Thoracic aorta (tissue), 2 donors: ENCODE data around the gene CCDC7. TPM values are rescaled to one million over a fixed set of nuclear protein-coding genes. Genes with fewer than 3 reads are reported as not detected.

Source experiments
- ATAC-seq: fragments of 150-250 bp; one replicate; pipeline ENCODE4 v1.8.0; 2017; ENCODE audit warnings: low read depth; ENCODE audit not compliant: insufficient number of reproducible peaks, low FRiP score
- DNase-seq: peaks from one replicate; pipeline ENCODE4 v3.0.0-alpha.2; 2020; ENCODE audit warnings: low spot score
- H3K27ac ChIP-seq, 2 donors: fragments of 200-600 bp; sonication (generic); 1 replicate in 1 of 2; 2 replicates in 1 of 2; pipeline ENCODE4 v1.5.1; 2016; ENCODE audit warnings: mild to moderate bottlenecking in 2 of 2, moderate library complexity in 2 of 2
- H3K27me3 ChIP-seq: fragments of 200-600 bp; sonication (generic); replicated peaks from 2 replicates; pipeline ENCODE4 v1.6.0; 2016; ENCODE audit warnings: mild to moderate bottlenecking; ENCODE audit not compliant: insufficient read depth
- H3K36me3 ChIP-seq: fragments of 200-600 bp; sonication (generic); one replicate; pipeline ENCODE4 v1.5.1; 2016
- H3K4me1 ChIP-seq, 2 donors: fragments of 200-600 bp; sonication (generic); 1 replicate in 1 of 2; 2 replicates in 1 of 2; pipeline versions ENCODE4 v1.5.1 to v1.6.0; 2016; ENCODE audit warnings: low read depth in 2 of 2, mild to moderate bottlenecking in 1 of 2; ENCODE audit not compliant: control insufficient read depth in 1 of 2
- H3K4me3 ChIP-seq: fragments of 200-600 bp; sonication (generic); 2 replicates; pipeline ENCODE4 v1.5.1; 2016; ENCODE audit warnings: mild to moderate bottlenecking
- H3K9me3 ChIP-seq: fragments of 200-600 bp; sonication (generic); 2 replicates; pipeline ENCODE4 v1.5.1; 2016
- total RNA-seq, 2 donors: library from RNA; depleted of rRNA; stranded (reverse); fragments of >200 nt; gene quantifications; one replicate each; pipeline versions ENCODE4 v1.1.0 to v1.2.3, GENCODE V29; 2016
- TF ChIP-seq, protein P1 (sequence below): fragments of 200-600 bp; sonication (generic); IDR thresholded peaks from one replicate; pipeline ENCODE4 v1.5.1; 2019; ENCODE audit warnings: antibody characterized with exemption

CCDC7 gene
- total RNA-seq, 2 donors from 2014 or later = 35.6 to 70.8 TPM

DNA sequence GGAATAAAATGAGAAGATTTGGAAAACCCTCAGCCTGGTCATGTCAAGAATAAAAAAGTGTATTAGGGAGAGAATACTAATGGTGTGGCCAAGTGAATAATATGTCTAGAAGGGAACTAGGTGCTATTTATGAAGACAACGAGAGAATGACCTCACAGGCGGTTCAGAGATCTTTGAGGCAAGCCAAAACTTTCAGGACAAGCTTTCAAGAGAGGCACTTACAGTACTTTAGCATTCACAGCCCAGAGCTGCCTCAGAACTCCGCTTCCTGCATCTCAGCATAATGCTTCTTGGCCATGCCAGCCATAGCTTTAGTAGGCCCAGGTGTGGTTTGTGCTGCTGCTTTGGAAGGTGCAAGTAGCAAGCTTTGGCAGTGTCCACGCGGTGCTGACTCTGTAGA lies 37.2 kb upstream of the CCDC7 start:
- Histone ChIP-seq H3K27me3 (no peaks in the 10 kb centered on the region), H3K27ac (no peak overlapping the region), H3K4me3 (no peak overlapping the region), H3K9me3 (no peaks in the 10 kb centered on the region), H3K4me1 (peaks cover 11 to 17% of the 10 kb centered on the region in 2 donors), H3K36me3 (no peaks in the 10 kb centered on the region)
- ATAC-seq = no peak
- TF ChIP-seq, protein P1, sequence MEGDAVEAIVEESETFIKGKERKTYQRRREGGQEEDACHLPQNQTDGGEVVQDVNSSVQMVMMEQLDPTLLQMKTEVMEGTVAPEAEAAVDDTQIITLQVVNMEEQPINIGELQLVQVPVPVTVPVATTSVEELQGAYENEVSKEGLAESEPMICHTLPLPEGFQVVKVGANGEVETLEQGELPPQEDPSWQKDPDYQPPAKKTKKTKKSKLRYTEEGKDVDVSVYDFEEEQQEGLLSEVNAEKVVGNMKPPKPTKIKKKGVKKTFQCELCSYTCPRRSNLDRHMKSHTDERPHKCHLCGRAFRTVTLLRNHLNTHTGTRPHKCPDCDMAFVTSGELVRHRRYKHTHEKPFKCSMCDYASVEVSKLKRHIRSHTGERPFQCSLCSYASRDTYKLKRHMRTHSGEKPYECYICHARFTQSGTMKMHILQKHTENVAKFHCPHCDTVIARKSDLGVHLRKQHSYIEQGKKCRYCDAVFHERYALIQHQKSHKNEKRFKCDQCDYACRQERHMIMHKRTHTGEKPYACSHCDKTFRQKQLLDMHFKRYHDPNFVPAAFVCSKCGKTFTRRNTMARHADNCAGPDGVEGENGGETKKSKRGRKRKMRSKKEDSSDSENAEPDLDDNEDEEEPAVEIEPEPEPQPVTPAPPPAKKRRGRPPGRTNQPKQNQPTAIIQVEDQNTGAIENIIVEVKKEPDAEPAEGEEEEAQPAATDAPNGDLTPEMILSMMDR = no peak
- DNase-seq = no peak

DNA sequence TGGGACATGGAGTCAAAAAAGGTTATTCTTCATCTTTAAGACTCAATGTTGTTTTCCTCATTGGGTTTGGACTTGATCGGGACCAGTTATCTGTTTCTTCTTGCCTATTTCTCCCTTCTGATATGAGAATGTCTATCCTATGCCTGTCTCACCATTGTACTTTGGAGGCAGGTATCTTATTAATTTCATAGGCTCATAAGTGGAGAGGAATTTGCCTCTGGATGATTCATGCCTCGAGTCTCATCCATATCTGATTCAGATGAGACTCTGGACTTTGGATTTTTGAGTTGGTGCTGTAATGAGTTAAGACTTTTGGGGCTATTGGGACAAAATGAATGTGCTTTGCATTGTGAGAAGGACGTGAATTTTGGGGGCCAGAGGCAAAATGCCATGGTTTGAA lies 36.2 kb upstream of the CCDC7 start:
- no peaks in the 10 kb centered on the region for H3K36me3 ChIP-seq
- DNase-seq (no peak), ATAC-seq (no peak)
- H3K4me1 ChIP-seq = peaks cover 11 to 18% of the 10 kb centered on the region in 2 donors
- no peak overlapping the region for H3K27ac ChIP-seq
- no peaks in the 10 kb centered on the region for H3K27me3 ChIP-seq
- H3K4me3 ChIP-seq = no peak overlapping the region
- TF ChIP-seq, protein P1 = no peak
- no peaks in the 10 kb centered on the region for H3K9me3 ChIP-seq

DNA sequence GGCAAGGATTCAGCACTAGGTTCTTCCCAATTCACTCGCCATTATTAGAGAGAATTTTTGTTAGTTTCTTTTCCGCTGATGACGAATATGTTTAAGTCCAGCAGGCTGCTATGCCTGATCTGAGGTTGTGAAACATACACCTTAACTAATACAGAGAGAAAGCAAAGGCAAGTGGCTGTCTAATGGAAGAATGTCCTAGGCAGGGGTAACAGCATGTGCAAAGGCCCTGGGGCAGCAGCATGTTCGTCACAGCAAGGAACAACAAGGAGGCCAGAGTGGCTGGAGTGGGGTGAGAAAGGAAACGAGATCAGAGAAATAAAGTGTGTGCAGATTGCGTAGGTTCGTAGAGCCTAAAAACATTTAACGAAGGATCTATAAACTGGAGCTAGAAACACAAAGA lies 35.4 kb upstream of the CCDC7 start:
- Histone ChIP-seq H3K9me3 (no peaks in the 10 kb centered on the region), H3K27ac (no peak overlapping the region), H3K36me3 (no peaks in the 10 kb centered on the region), H3K4me1 (peaks cover 11 to 18% of the 10 kb centered on the region in 2 donors), H3K27me3 (no peaks in the 10 kb centered on the region), H3K4me3 (no peak overlapping the region)
- DNase-seq (no peak), ATAC-seq (no peak)
- TF ChIP-seq, protein P1 = no peak

DNA sequence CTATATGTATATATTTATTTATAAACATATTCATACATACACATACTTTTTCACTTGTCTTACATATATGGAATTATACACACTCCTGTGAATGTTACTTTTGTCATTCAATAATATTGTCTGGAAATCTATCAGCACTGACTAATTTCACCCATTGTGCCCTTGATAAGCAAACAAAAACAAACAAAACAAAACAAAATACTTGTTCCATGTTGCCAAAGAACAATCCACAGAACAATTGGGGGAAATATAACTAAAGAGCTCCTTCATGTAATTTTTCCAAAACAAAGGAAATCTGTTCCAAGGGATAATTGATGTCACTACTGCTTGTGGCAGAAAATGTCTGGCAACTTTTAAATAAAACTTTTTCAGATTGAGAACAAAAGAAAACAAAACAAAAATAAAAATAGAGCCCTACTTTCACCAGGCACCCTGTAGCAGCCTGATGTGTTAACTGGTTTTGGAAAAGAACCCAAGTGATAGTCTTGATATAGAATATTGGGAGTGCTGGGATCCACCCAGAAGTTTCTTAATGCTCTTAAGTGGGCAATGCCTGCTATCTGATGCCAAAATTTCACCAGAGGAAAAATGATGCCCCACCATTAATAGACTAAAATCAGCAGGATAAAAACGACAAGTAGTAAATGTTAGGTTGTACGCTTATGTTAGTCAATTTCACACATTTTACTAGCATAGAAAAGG lies 34.0 kb upstream of the CCDC7 start:
- H3K4me1 ChIP-seq = peaks cover 11 to 18% of the 10 kb centered on the region in 2 donors
- no peaks in the 10 kb centered on the region for H3K9me3 ChIP-seq
- TF ChIP-seq, protein P1 = no peak
- H3K36me3 ChIP-seq = no peaks in the 10 kb centered on the region
- peak overlapping the region in 1 of 2 donors; percentile 22 for H3K27ac ChIP-seq
- peak overlapping the region; percentile 11 for H3K4me3 ChIP-seq
- no peak for DNase-seq
- ATAC-seq = no peak
- H3K27me3 ChIP-seq = no peaks in the 10 kb centered on the region

DNA sequence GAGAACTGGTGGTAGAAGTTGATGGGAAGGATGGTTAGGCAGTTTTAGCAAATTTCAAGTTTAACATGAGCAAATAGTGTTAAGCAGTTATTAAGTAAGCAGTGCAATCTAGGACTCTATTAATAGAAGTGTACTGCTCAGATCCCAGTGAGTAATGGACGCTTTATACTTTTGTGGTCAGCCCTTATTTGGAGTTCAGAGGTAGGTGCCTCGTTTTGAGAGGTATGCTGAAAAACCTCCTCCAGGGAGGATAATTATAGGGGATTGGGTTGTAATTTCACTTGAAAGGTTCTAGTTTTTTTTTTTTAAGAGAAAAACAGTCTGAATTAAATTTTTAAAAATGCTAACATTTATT lies 33.5 kb upstream of the CCDC7 start:
- H3K4me1 ChIP-seq = peaks cover 14 to 21% of the 10 kb centered on the region in 2 donors
- peak overlapping the region in 1 of 2 donors; percentile 22 for H3K27ac ChIP-seq
- ATAC-seq (no peak), DNase-seq (no peak)
- no peaks in the 10 kb centered on the region for H3K27me3 ChIP-seq
- no peaks in the 10 kb centered on the region for H3K9me3 ChIP-seq
- no peaks in the 10 kb centered on the region for H3K36me3 ChIP-seq
- TF ChIP-seq, protein P1 = no peak
- peak overlapping the region; percentile 11 for H3K4me3 ChIP-seq
